HEK293T (cell line): ENCODE measurements around the gene GSTK1.

Experiments used
- CTCF ChIA-PET: fragments of 350-600 bp; formaldehyde crosslinking; extraction: SDS; loops from one replicate; lab custom pipeline; 2021; ENCODE audit warnings: antibody characterized with exemption, inconsistent platforms; lab: Yijun Ruan, JAX
- POLR2A ChIA-PET: fragments of 350-600 bp; formaldehyde crosslinking; extraction: SDS; loops from one replicate; lab custom pipeline; 2020; ENCODE audit warnings: antibody characterized with exemption, inconsistent platforms; lab: Yijun Ruan, JAX
- DNase-seq: peaks from one replicate; pipeline ENCODE4 v3.0.0; 2012; ENCODE audit warnings: mixed read lengths; ENCODE audit errors: extremely low spot score
- ARNT ChIP-seq: fragments of 450-650 bp; IDR thresholded peaks from 2 replicates; pipeline ENCODE4 v1.6.1; 2017; ENCODE audit warnings: mild to moderate bottlenecking
- BHLHE40 ChIP-seq: fragments of 450-650 bp; IDR thresholded peaks from 2 replicates; pipeline ENCODE4 v1.6.1; 2016; ENCODE audit warnings: mild to moderate bottlenecking, moderate library complexity, borderline replicate concordance
- CTBP1 ChIP-seq: fragments of 450-650 bp; IDR thresholded peaks from 2 replicates; pipeline ENCODE4 v1.6.1; 2016; ENCODE audit warnings: borderline replicate concordance
- ELF4 ChIP-seq: fragments of 450-650 bp; IDR thresholded peaks from 2 replicates; pipeline ENCODE4 v1.6.1; 2017; ENCODE audit warnings: antibody characterized with exemption
- FOXA1 ChIP-seq: fragments of 450-650 bp; IDR thresholded peaks from 2 replicates; pipeline ENCODE4 v1.6.1; 2016; ENCODE audit warnings: mild to moderate bottlenecking
- FOXK2 ChIP-seq: fragments of 450-650 bp; IDR thresholded peaks from 2 replicates; pipeline ENCODE4 v1.6.1; 2016; ENCODE audit warnings: mild to moderate bottlenecking
- FOXM1 ChIP-seq: fragments of 450-650 bp; IDR thresholded peaks from 2 replicates; pipeline ENCODE4 v1.6.1; 2017; ENCODE audit warnings: mild to moderate bottlenecking, borderline replicate concordance
- HDGF ChIP-seq: fragments of 450-650 bp; IDR thresholded peaks from 2 replicates; pipeline ENCODE4 v1.6.1; 2017; ENCODE audit warnings: antibody characterized with exemption, borderline replicate concordance
- L3MBTL2 ChIP-seq: fragments of 450-650 bp; conservative IDR thresholded peaks from 2 replicates; pipeline ENCODE4 v1.6.1; 2016; ENCODE audit warnings: mild to moderate bottlenecking
- LEF1 ChIP-seq: fragments of 450-650 bp; IDR thresholded peaks from 2 replicates; pipeline ENCODE4 v1.6.1; 2017; ENCODE audit warnings: mild to moderate bottlenecking, borderline replicate concordance
- NFRKB ChIP-seq: fragments of 450-650 bp; IDR thresholded peaks from 2 replicates; pipeline ENCODE4 v1.6.1; 2016; ENCODE audit warnings: mild to moderate bottlenecking, moderate library complexity
- PKNOX1 ChIP-seq: fragments of 450-650 bp; IDR thresholded peaks from 2 replicates; pipeline ENCODE4 v1.6.1; 2016
- SP1 ChIP-seq: fragments of 450-650 bp; IDR thresholded peaks from 2 replicates; pipeline ENCODE4 v1.6.1; 2017
- SUZ12 ChIP-seq: fragments of 450-650 bp; IDR thresholded peaks from 2 replicates; pipeline ENCODE4 v1.6.1; 2016; ENCODE audit warnings: mild to moderate bottlenecking
- TARDBP ChIP-seq: fragments of 450-650 bp; IDR thresholded peaks from 2 replicates; pipeline ENCODE4 v1.6.1; 2016
- ZNF384 ChIP-seq: fragments of 450-650 bp; IDR thresholded peaks from 2 replicates; pipeline ENCODE4 v1.6.1; 2016

The GSTK1 gene

GRCh38 chr7:143243111-143243510, 20.1 kb upstream of the GSTK1 start:
- CTCF ChIA-PET = interaction anchor here (0.6 to 1.6 kb wide), 2 partner anchors 45 to 56 kb away, joined by 3 to 4 read pairs; partner anchors contain the start of gene CASP2
- TF ChIP-seq TARDBP (no peak), FOXA1 (no peak), FOXK2 (no peak), ELF4 (no peak), L3MBTL2 (no peak), LEF1 (no peak), ARNT (no peak), SP1 (no peak), SUZ12 (no peak), CTBP1 (no peak), FOXM1 (no peak), PKNOX1 (no peak), HDGF (no peak), BHLHE40 (no peak), ZNF384 (no peak), NFRKB (no peak)
- POLR2A ChIA-PET = no interaction called here
- DNase-seq = no peak

GRCh38 chr7:143243614-143244013, 19.6 kb upstream of the GSTK1 start:
- DNase-seq = no peak
- ChIA-PET CTCF (interaction anchor here (0.7 to 1.6 kb wide), 2 partner anchors 38 to 56 kb away, joined by 3 to 4 read pairs; no protein-coding TSS in a partner anchor), POLR2A (no interaction called here)
- no peak for TF ChIP-seq L3MBTL2
- no peak for TF ChIP-seq LEF1
- no peak for TF ChIP-seq NFRKB
- no peak for TF ChIP-seq ELF4
- no peak for TF ChIP-seq ARNT
- no peak for TF ChIP-seq CTBP1
- TF ChIP-seq PKNOX1 = no peak
- TF ChIP-seq BHLHE40 = no peak
- no peak for TF ChIP-seq FOXK2
- TF ChIP-seq HDGF = no peak
- TF ChIP-seq SUZ12 = no peak

GRCh38 chr7:143244321-143244720, 18.9 kb upstream of the GSTK1 start:
- no peak for TF ChIP-seq L3MBTL2
- no peak for TF ChIP-seq ARNT
- no peak for TF ChIP-seq FOXK2
- TF ChIP-seq ZNF384 = no peak
- no peak for TF ChIP-seq FOXM1
- no peak for TF ChIP-seq CTBP1
- no peak for TF ChIP-seq TARDBP
- TF ChIP-seq HDGF = no peak
- TF ChIP-seq BHLHE40 = no peak
- TF ChIP-seq FOXA1 = no peak
- no peak for TF ChIP-seq ELF4
- TF ChIP-seq SUZ12 = no peak
- TF ChIP-seq PKNOX1 = no peak
- no peak for TF ChIP-seq NFRKB
- TF ChIP-seq LEF1 = no peak
- no peak for TF ChIP-seq SP1
- POLR2A ChIA-PET = no interaction called here
- no peak for DNase-seq
- CTCF ChIA-PET = interaction anchor here (0.7 to 1.6 kb wide), 2 partner anchors 37 to 55 kb away, joined by 3 to 4 read pairs; no protein-coding TSS in a partner anchor

GRCh38 chr7:143245123-143245522, 18.1 kb upstream of the GSTK1 start:
- CTCF ChIA-PET = interaction anchor here (1.0 kb wide), 1 partner anchor 30 kb away, joined by 3 read pairs; no protein-coding TSS in a partner anchor
- POLR2A ChIA-PET = interaction anchor here (1.5 kb wide), 1 partner anchor 18 kb away, joined by 8 read pairs; the partner anchor contains the start of gene GSTK1
- no peak for DNase-seq

GRCh38 chr7:143247372-143247771, 15.9 kb upstream of the GSTK1 start:
- ChIA-PET POLR2A (no interaction called here), CTCF (interaction anchor here (0.7 kb wide), 1 partner anchor 32 kb away, joined by 3 read pairs; no protein-coding TSS in a partner anchor)
- DNase-seq = no peak
- TF ChIP-seq L3MBTL2 (no peak), CTBP1 (no peak), ARNT (no peak), SUZ12 (no peak), LEF1 (no peak), PKNOX1 (no peak), FOXM1 (no peak), ELF4 (no peak)

More at GRCh38 chr7:143245123-143245522, 18.1 kb upstream of the GSTK1 start:
- no peak for TF ChIP-seq FOXM1
- no peak for TF ChIP-seq HDGF
- TF ChIP-seq FOXK2 = no peak
- TF ChIP-seq NFRKB = no peak
- TF ChIP-seq TARDBP = no peak
- TF ChIP-seq ZNF384 = no peak
- TF ChIP-seq CTBP1 = no peak
